Endothelial cell of umbilical vein (primary cell): Measurements from ENCODE around the gene ZMYND11. TPM values are rescaled to one million over a fixed set of nuclear protein-coding genes. Genes with fewer than 3 reads are reported as not detected.

Source experiments
- BruUV-seq: library from RNA; stranded (reverse); fragments of 400-500 nt; replicated peaks from 2 replicates; lab custom pipeline; 2021; lab: Mats Ljungman, UMichigan
- CTCF ChIA-PET: fragments of 300-600, 350-600 bp; sonication (Branson Sonifier 250); formaldehyde crosslinking; loops from one replicate; lab custom pipeline; 2021; ENCODE audit warnings: antibody characterized with exemption, inconsistent platforms; lab: Charles Lee
- POLR2A ChIA-PET: fragments of 300-600, 350-600 bp; sonication (Branson Sonifier 250); formaldehyde crosslinking; loops from one replicate; lab custom pipeline; 2021; ENCODE audit warnings: antibody characterized with exemption, inconsistent platforms; lab: Charles Lee
- DNase-seq: peaks from one replicate; pipeline ENCODE4 v3.0.0-alpha.2; 2011; ENCODE audit warnings: low read depth, low spot score
- FAIRE-seq: peaks from 2 replicates; lab custom pipeline; 2011; peaks lifted over from hg19 to GRCh38; lab: Jason Lieb, UNC
- H2AFZ ChIP-seq: 2 replicates; pipeline ENCODE4 v1.6.0; 2012; ENCODE audit warnings: low read depth, low read length, control low read depth, inconsistent platforms
- H3K27ac ChIP-seq: 2 replicates; pipeline ENCODE4 v1.5.1; 2011; ENCODE audit warnings: low read depth, mild to moderate bottlenecking, control low read depth, low read length, moderate library complexity; ENCODE audit not compliant: insufficient read depth
- H3K27me3 ChIP-seq, 2 experiments: 2 replicates each; pipeline versions ENCODE4 v1.6.0 to v1.6.1; 2011; ENCODE audit warnings: low read length in 2 of 2, mixed read lengths in 1 of 2; ENCODE audit not compliant: control insufficient read depth in 2 of 2, insufficient read depth in 2 of 2
- H3K36me3 ChIP-seq, 2 experiments: 2 replicates in 1 of 2; 3 replicates in 1 of 2; pipeline ENCODE4 v1.5.1; 2011; ENCODE audit warnings: low read length in 2 of 2, mild to moderate bottlenecking in 1 of 2, moderate library complexity in 1 of 2; ENCODE audit not compliant: control insufficient read depth in 2 of 2, insufficient read depth in 2 of 2; ENCODE audit errors: extremely low read depth in 1 of 2
- H3K4me1 ChIP-seq: 3 replicates; pipeline ENCODE4 v1.5.1; 2011; ENCODE audit warnings: mild to moderate bottlenecking, low read length; ENCODE audit not compliant: control insufficient read depth, insufficient read depth; ENCODE audit errors: extremely low read depth
- H3K4me2 ChIP-seq: 2 replicates; pipeline ENCODE4 v1.6.1; 2011; ENCODE audit warnings: low read length, control low read depth, mixed read lengths; ENCODE audit not compliant: insufficient read depth
- H3K4me3 ChIP-seq, 3 experiments: fragments of 200-600 bp in 1 of 3; sonication (generic), shearing (Covaris generic) in 1 of 3; replicated peaks in 1 of 3; 2 replicates each; pipeline ENCODE4 v1.5.1; 2011 to 2016; ENCODE audit warnings: control low read depth in 3 of 3, low read length in 3 of 3, mild to moderate bottlenecking in 2 of 3, inconsistent platforms in 1 of 3, low read depth in 1 of 3, moderate library complexity in 1 of 3; ENCODE audit not compliant: insufficient read depth in 1 of 3
- H3K79me2 ChIP-seq: 2 replicates; pipeline ENCODE4 v1.6.0; 2012; ENCODE audit warnings: low read length, inconsistent platforms; ENCODE audit not compliant: control insufficient read depth, insufficient read depth
- H3K9ac ChIP-seq: replicated peaks from 2 replicates; pipeline ENCODE3; 2011; ENCODE audit warnings: low read length, control low read depth; ENCODE audit not compliant: insufficient read depth; ENCODE audit errors: extremely low read depth
- H3K9me1 ChIP-seq: replicated peaks from 3 replicates; pipeline ENCODE4 v1.6.0; 2011; ENCODE audit warnings: mild to moderate bottlenecking, low read length; ENCODE audit not compliant: control insufficient read depth, insufficient read depth; ENCODE audit errors: extremely low read depth
- H3K9me3 ChIP-seq: replicated peaks from 2 replicates; pipeline ENCODE4 v1.5.1; 2012; ENCODE audit warnings: low read length, inconsistent platforms; ENCODE audit not compliant: control insufficient read depth, insufficient read depth
- H4K20me1 ChIP-seq: replicated peaks from 2 replicates; pipeline ENCODE3; 2011; ENCODE audit warnings: mild to moderate bottlenecking, low read length; ENCODE audit not compliant: control insufficient read depth, insufficient read depth; ENCODE audit errors: extremely low read depth
- CTCF ChIP-seq, 2 donors: IDR thresholded peaks; 1 replicate in 1 of 2; 2 replicates in 1 of 2; pipeline ENCODE4 v1.5.1; 2011; ENCODE audit warnings: low read length in 2 of 2, mild to moderate bottlenecking in 2 of 2, moderate library complexity in 2 of 2, control low read depth in 1 of 2, inconsistent platforms in 1 of 2, low read depth in 1 of 2; ENCODE audit not compliant: insufficient read depth in 1 of 2; ENCODE audit errors: extremely low read depth in 1 of 2
- EZH2 ChIP-seq: IDR thresholded peaks from 2 replicates; pipeline ENCODE4 v1.6.1; 2012; ENCODE audit warnings: borderline replicate concordance, low read depth, mild to moderate bottlenecking, moderate library complexity, low read length, inconsistent platforms; ENCODE audit not compliant: severe bottlenecking
- FOS ChIP-seq: IDR thresholded peaks from 2 replicates; pipeline ENCODE4 v1.6.1; 2011; ENCODE audit warnings: mild to moderate bottlenecking, low read length, moderate library complexity, borderline replicate concordance; ENCODE audit not compliant: insufficient read depth
- GATA2 ChIP-seq: IDR thresholded peaks from 2 replicates; pipeline ENCODE4 v1.7.0; 2011; ENCODE audit warnings: low read depth, mild to moderate bottlenecking, moderate library complexity, mixed read lengths, low read length; ENCODE audit not compliant: insufficient read length, insufficient read depth
- JUN ChIP-seq: IDR thresholded peaks from 2 replicates; pipeline ENCODE4 v1.6.1; 2011; ENCODE audit warnings: borderline replicate concordance, low read depth; ENCODE audit not compliant: insufficient read length, insufficient read depth
- MAX ChIP-seq: IDR thresholded peaks from 2 replicates; pipeline ENCODE4 v1.6.1; 2011; ENCODE audit not compliant: insufficient read depth, insufficient read length
- MYC ChIP-seq: IDR thresholded peaks from one replicate; pipeline ENCODE4 v1.6.1; 2011; ENCODE audit warnings: mild to moderate bottlenecking, low read depth, low read length
- POLR2A ChIP-seq: IDR thresholded peaks from 2 replicates; pipeline ENCODE4 v1.6.1; 2012; ENCODE audit warnings: low read depth, mild to moderate bottlenecking, control low read depth, low read length
- POLR2AphosphoS5 ChIP-seq: IDR thresholded peaks from 2 replicates; pipeline ENCODE4 v1.6.1; 2012; ENCODE audit warnings: low read depth, mild to moderate bottlenecking, control low read depth, low read length, moderate library complexity; ENCODE audit not compliant: insufficient read depth
- dilution Hi-C: fragments of 300-500 bp; cut with MboI; formaldehyde crosslinking; loops from one replicate; pipeline ENCODE4 v1.15.0; 2019; ENCODE audit warnings: low sequenced_read_pairs; ENCODE audit not compliant: extremely low pct_ligation_motif_present
- intact Hi-C: fragments of 100-400 bp; cut with micrococcal nuclease; formaldehyde crosslinking; loops from one replicate; pipeline ENCODE4 v1.10.0; 2022
- polyA plus RNA-seq, 4 experiments: library from polyadenylated mRNA; depleted of rRNA in 3 of 4; stranded (reverse) in 3 of 4; unstranded in 1 of 4; fragments of >200 nt; gene quantifications; 2 replicates each; pipeline versions ENCODE4 v1.2.1 to v1.2.3, GENCODE V29; 2011 to 2012; ENCODE audit warnings: missing spikeins in 1 of 4
- total RNA-seq: library from RNA; stranded (reverse); gene quantifications from 2 replicates; pipeline ENCODE4 v1.2.3, GENCODE V29; 2021

The ZMYND11 gene
- total and polyA plus RNA-seq, 2 donors (not counting 3 experiments of a cell fraction or from before 2014, with no cell fraction given) = 17.0 to 56.0 TPM

- Histone ChIP-seq H3K79me2 (no peaks in the 10 kb centered on the region), H3K27me3 (no peaks in the 10 kb centered on the region), H3K4me1 (no peaks in the 10 kb centered on the region), H3K9me3 (no peaks in the 10 kb centered on the region), H3K27ac (no peak overlapping the region), H3K9ac (no peak overlapping the region), H3K9me1 (no peaks in the 10 kb centered on the region), H4K20me1 (no peaks in the 10 kb centered on the region), H3K4me2 (no peak overlapping the region), H3K4me3 (no peak overlapping the region), H3K36me3 (no peaks in the 10 kb centered on the region), H2AFZ (no peak overlapping the region)
- DNase-seq (no peak), FAIRE-seq (no peak)
- dilution Hi-C loops = no loop called here
- ChIA-PET POLR2A (no interaction called here), CTCF (no interaction called here)
- no peak for TF ChIP-seq FOS
- no peak for TF ChIP-seq POLR2AphosphoS5
- TF ChIP-seq GATA2 = no peak
- TF ChIP-seq MAX = no peak
- TF ChIP-seq MYC = no peak
- no peak for TF ChIP-seq EZH2
- no peak for TF ChIP-seq POLR2A
- TF ChIP-seq CTCF (IDR thresholded peaks at IDR 0.05; ENCODE audit: extremely low read depth in 1 of 2, insufficient read depth in 1 of 2, low read depth in 1 of 2, low read length in 2 of 2) = no peak
- no peak for TF ChIP-seq JUN
- no TSS peak for BruUV-seq
- intact Hi-C loops = no loop called here
Measured at GRCh38 chr10:224571-224970, 89.3 kb downstream of the ZMYND11 start.
